HUDEP-2 (cell line): Measurements from ENCODE around the gene KLHL26.

ENCODE experiments used
- DNase-seq, 76 experiments: peaks; one replicate each; lab custom pipeline; 2025; ENCODE audit not compliant: unreplicated experiment in 76 of 76; lab: John Stamatoyannopoulos, UW

The KLHL26 gene

GRCh38 chr19:18645035-18645511 lies 8.2 kb downstream of the KLHL26 start:
- no peak for DNase-seq

GRCh38 chr19:18646535-18647370 lies 9.9 kb downstream of the KLHL26 start:
- DNase-seq = no peak

- no peak for DNase-seq
These were observed 10.5 kb downstream of the KLHL26 start for GRCh38 chr19:18647371-18647767.

GRCh38 chr19:18647807-18648206 lies 11.0 kb downstream of the KLHL26 start:
- DNase-seq = no peak

- no peak for DNase-seq
These were observed 12.1 kb downstream of the KLHL26 start for GRCh38 chr19:18648973-18649315.

GRCh38 chr19:18649371-18650020 lies 12.7 kb downstream of the KLHL26 start:
- DNase-seq = no peak

GRCh38 chr19:18650021-18650390 lies 13.2 kb downstream of the KLHL26 start:
- no peak for DNase-seq

- no peak for DNase-seq
These were observed 13.7 kb downstream of the KLHL26 start for GRCh38 chr19:18650468-18651041.

GRCh38 chr19:18651300-18651699 lies 14.5 kb downstream of the KLHL26 start:
- DNase-seq = no peak

- DNase-seq = no peak
These were observed 14.9 kb downstream of the KLHL26 start for GRCh38 chr19:18651733-18652132.

- no peak for DNase-seq
These were observed 17.0 kb downstream of the KLHL26 start for GRCh38 chr19:18653853-18654252.

- DNase-seq = no peak
These were observed 17.6 kb downstream of the KLHL26 start for GRCh38 chr19:18654469-18654868.

- DNase-seq = no peak
These were observed 18.5 kb downstream of the KLHL26 start for GRCh38 chr19:18655173-18655844.

GRCh38 chr19:18656337-18657086 lies 19.7 kb downstream of the KLHL26 start:
- no peak for DNase-seq

GRCh38 chr19:18657590-18658365 lies 20.9 kb downstream of the KLHL26 start:
- no peak for DNase-seq

GRCh38 chr19:18658366-18658855 lies 21.6 kb downstream of the KLHL26 start:
- DNase-seq = no peak

GRCh38 chr19:18659281-18660050 lies 22.6 kb downstream of the KLHL26 start:
- DNase-seq = no peak

- no peak for DNase-seq
These were observed 23.5 kb downstream of the KLHL26 start for GRCh38 chr19:18660051-18660910.
